NB4 (cell line): Measurements from ENCODE around the gene TAF11L6.
"Not testable (repeated sequence)": the region's sequence is repeated elsewhere in the genome, so short reads cannot be mapped to it uniquely, and the experiment has no call there.

Experiments used
- MAX ChIP-seq: IDR thresholded peaks from 2 replicates; pipeline ENCODE4 v1.6.1; 2011; ENCODE audit warnings: low read depth, low read length
- TF ChIP-seq, protein P1 (sequence below): IDR thresholded peaks from one replicate; pipeline ENCODE4 v1.5.1; 2012; ENCODE audit warnings: low read depth, low read length

DNA sequence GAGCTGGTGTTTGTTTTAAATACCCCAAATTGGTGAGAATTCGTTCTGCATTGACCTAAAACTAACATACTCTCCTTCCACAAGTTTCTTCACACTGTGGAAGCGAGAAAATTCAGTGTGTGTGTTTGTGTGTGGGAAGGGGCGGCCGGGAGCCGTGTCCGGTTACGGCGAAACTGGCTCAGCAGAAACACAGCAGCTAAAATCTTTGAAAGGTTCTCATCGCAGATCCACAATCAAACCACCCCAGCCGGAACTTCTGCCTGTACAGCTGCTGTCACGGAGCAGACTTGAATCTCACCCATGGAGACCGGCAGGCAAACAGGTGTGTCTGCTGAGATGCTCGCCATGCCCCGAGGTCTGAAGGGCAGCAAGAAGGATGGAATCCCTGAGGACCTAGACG is 7.0 kb upstream of the TAF11L6 start, which contains the start of gene TAF11L4:
- TF ChIP-seq, protein P1, sequence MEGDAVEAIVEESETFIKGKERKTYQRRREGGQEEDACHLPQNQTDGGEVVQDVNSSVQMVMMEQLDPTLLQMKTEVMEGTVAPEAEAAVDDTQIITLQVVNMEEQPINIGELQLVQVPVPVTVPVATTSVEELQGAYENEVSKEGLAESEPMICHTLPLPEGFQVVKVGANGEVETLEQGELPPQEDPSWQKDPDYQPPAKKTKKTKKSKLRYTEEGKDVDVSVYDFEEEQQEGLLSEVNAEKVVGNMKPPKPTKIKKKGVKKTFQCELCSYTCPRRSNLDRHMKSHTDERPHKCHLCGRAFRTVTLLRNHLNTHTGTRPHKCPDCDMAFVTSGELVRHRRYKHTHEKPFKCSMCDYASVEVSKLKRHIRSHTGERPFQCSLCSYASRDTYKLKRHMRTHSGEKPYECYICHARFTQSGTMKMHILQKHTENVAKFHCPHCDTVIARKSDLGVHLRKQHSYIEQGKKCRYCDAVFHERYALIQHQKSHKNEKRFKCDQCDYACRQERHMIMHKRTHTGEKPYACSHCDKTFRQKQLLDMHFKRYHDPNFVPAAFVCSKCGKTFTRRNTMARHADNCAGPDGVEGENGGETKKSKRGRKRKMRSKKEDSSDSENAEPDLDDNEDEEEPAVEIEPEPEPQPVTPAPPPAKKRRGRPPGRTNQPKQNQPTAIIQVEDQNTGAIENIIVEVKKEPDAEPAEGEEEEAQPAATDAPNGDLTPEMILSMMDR, result not testable (repeated sequence)
- not testable (repeated sequence) for TF ChIP-seq MAX
